Activated naive CD4-positive, alpha-beta T cell treated with anti-CD3 and anti-CD28 coated beads, Interleukin-2, amount 50 U/mL, for 72 hours (primary cell): Measurements from ENCODE around the gene BRI3BP. TPM values are rescaled to one million over a fixed set of nuclear protein-coding genes. Genes with fewer than 3 reads are reported as not detected.
"Not testable (repeated sequence)": the region's sequence is repeated elsewhere in the genome, so short reads cannot be mapped to it uniquely, and the experiment has no call there.

Experiments used
- ATAC-seq, 2 donors: fragments of 150-1000 bp; cut with Tn5 transposase; 2 replicates each; pipeline ENCODE4 v1.10.0; 2021; ENCODE audit warnings: mild to moderate bottlenecking in 2 of 2, moderate library complexity in 2 of 2
- DNase-seq, 2 donors: peaks; one replicate each; pipeline ENCODE4 v3.0.0; 2021 to 2022; ENCODE audit warnings: low spot score in 2 of 2
- H3K27ac Mint-ChIP-seq, 2 donors: one replicate each; pipeline ENCODE4 v1.8.0; 2022; ENCODE audit warnings: mild to moderate bottlenecking in 2 of 2, mixed read lengths in 2 of 2
- H3K36me3 Mint-ChIP-seq, 2 donors: one replicate each; pipeline ENCODE4 v1.8.0; 2022; ENCODE audit warnings: mixed read lengths in 2 of 2
- H3K9me3 Mint-ChIP-seq, 2 donors: one replicate each; pipeline ENCODE4 v1.8.0; 2022; ENCODE audit warnings: mixed read lengths in 2 of 2
- total RNA-seq, 2 donors: library from RNA; stranded (reverse); gene quantifications; one replicate each; pipeline ENCODE4 v1.2.3, GENCODE V29; 2022

BRI3BP gene
- total RNA-seq, 2 donors from 2014 or later, result 9.2 to 28.0 TPM

DNA sequence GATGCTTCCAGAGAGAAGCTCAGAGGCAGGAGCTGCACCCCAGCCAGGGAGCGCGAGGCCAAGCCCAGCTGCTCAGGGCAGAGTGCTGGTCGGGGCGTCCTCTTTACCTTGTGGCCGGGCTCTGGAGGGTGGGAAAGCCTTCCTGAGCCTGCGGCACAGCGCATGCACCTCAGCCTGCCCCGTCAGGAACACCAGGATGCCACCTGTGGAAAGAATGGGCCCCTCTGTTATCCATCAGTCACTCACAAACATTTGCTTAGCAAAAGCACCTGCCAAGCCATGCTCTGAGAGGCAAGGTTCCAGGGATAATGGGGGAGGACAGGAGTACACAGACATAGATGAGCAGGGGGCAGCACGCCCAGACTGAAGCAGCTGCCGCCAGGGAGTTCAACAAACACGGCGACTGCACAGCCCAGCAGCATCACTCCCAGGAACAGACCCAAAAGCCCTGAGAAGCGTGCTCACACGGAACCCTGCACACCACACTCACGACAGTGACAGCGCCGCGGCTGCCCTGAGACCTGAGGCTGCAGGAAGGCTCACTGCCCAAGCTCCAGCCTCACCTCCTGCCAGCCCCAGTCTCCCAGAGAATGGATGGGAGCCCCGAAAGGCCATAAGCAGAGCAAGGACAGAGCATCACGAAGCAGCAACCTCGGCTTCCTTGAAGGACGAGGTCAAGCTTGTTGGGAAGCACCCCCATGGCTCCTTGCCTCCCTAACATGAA is 26.3 kb upstream of the BRI3BP start:
- ATAC-seq (no peak), DNase-seq (no peak)
- peak overlapping the region in 1 of 2 donors; percentile 51 for H3K27ac Mint-ChIP-seq
- H3K9me3 Mint-ChIP-seq, result no peaks in the 10 kb centered on the region
- H3K36me3 Mint-ChIP-seq, result peaks cover 17 to 19% of the 10 kb centered on the region in 2 donors

GRCh38 chr12:124968656-124969055 is 24.8 kb upstream of the BRI3BP start:
- ATAC-seq (no peak), DNase-seq (no peak)
- Mint-ChIP-seq H3K9me3 (no peaks in the 10 kb centered on the region), H3K27ac (no peak overlapping the region), H3K36me3 (peaks cover 11% of the 10 kb centered on the region in 2 donors)

GRCh38 chr12:124970647-124971402 is 22.6 kb upstream of the BRI3BP start:
- H3K9me3 Mint-ChIP-seq, result no peaks in the 10 kb centered on the region
- peak overlapping the region; percentile 23 to 88 for H3K27ac Mint-ChIP-seq
- no peak for DNase-seq
- peaks cover 4 to 6% of the 10 kb centered on the region in 2 donors for H3K36me3 Mint-ChIP-seq
- no peak for ATAC-seq

DNA sequence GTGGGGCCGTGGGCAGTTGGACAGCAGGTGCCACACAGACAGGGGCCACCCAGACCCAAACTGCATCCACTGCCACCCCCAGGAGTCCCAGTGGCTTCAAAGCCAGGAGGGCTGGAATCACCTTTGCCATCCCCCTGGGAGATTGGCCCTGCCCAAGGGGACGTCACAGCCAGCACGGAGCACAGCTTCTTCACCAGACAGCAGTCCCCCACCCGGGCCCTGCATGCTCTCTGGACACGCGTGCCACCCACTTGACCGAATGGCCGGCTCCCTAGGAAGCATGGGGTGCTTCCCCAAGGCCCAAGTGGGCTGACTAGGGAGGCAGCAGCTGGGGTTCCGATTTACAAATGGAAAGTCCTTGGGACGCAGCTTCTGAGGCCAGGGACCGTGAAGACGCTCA is 21.8 kb upstream of the BRI3BP start:
- ATAC-seq (no peak), DNase-seq (no peak)
- H3K9me3 Mint-ChIP-seq, result no peaks in the 10 kb centered on the region
- H3K27ac Mint-ChIP-seq, result no peak overlapping the region
- H3K36me3 Mint-ChIP-seq, result peaks cover 4 to 6% of the 10 kb centered on the region in 2 donors

DNA sequence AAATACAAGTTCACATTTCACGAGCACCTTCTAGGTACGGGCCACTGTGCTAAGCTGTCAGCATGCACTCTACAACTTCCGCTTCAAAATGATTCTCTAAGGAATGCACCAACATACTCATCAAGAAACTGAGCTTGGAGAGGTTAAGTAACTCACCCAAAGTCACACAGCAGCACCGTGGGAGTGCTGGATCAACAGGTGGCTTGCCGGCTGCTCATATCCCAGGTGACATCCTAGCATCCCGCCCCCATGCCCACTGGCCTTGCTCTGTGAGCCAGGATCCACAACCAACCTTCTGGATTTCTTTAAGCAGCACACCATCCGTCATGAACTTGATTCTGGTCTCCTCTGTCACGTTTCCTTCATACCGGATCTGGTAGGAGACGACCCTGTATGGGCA is 21.2 kb upstream of the BRI3BP start:
- ATAC-seq (no peak), DNase-seq (no peak)
- Mint-ChIP-seq H3K36me3 (peaks cover 0 to 6% of the 10 kb centered on the region in 2 donors), H3K9me3 (no peaks in the 10 kb centered on the region), H3K27ac (no peak overlapping the region)

DNA sequence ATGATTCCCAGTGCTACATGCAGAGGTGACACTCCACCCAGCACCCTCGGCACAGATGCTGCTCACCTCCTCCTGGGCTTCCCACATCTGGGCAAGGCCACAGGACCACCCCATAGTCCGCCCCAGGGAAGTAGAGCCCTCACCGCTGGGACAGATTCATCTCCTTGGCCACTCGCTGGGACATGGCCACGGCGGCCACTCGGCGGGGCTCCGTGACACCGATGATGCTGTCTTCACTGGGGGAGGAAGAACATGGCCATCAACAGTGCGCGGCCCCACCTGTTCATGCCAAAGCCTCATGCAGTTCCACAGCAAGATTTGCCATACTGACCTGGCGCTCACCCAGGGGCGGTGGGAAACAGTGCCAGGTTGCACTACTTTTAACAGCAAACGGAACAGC is 18.2 kb upstream of the BRI3BP start:
- Mint-ChIP-seq H3K36me3 (peaks cover 4 to 5% of the 10 kb centered on the region in 2 donors), H3K9me3 (no peaks in the 10 kb centered on the region), H3K27ac (peak overlapping the region; percentile 31 to 36)
- no peak for ATAC-seq
- DNase-seq, result no peak

DNA sequence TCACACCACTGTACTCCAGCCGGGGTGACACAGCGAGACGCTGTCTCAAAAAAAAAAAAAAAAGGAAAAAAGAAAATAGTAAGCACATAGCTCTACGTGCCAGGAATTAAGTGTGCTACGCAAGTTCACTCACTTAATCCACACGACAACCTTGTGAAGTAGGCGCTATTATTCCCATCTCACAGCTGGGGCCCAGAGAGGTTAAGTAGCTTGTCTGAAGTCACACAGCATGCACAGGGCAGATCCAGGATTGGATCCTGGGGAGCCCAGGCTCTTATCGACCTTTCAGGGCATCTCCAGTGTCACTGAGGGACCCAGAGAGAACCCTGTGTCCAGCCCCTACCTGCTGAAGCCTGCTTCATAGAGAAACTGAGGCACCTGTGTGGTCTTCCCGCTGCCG is 16.4 kb upstream of the BRI3BP start:
- H3K9me3 Mint-ChIP-seq, result no peaks in the 10 kb centered on the region
- no peak overlapping the region for H3K27ac Mint-ChIP-seq
- no peak for DNase-seq
- H3K36me3 Mint-ChIP-seq, result peaks cover 6 to 8% of the 10 kb centered on the region in 2 donors
- ATAC-seq, result no peak

GRCh38 chr12:124979568-124979967 is 13.9 kb upstream of the BRI3BP start:
- Mint-ChIP-seq H3K36me3 (peaks cover 8 to 18% of the 10 kb centered on the region in 2 donors), H3K9me3 (no peaks in the 10 kb centered on the region), H3K27ac (no peak overlapping the region)
- DNase-seq, result no peak
- no peak for ATAC-seq

- H3K9me3 Mint-ChIP-seq, result no peaks in the 10 kb centered on the region
- H3K27ac Mint-ChIP-seq, result peak overlapping the region in 1 of 2 donors; percentile 73
- no peak for ATAC-seq
- DNase-seq, result no peak
- H3K36me3 Mint-ChIP-seq, result peaks cover 8 to 18% of the 10 kb centered on the region in 2 donors
Observed at GRCh38 chr12:124980098-124980892, 13.2 kb upstream of the BRI3BP start.

GRCh38 chr12:124986876-124987275 is 6.6 kb upstream of the BRI3BP start:
- DNase-seq, ATAC-seq, H3K9me3 Mint-ChIP-seq, H3K27ac Mint-ChIP-seq: not testable (repeated sequence)
- peaks cover 6 to 29% of the 10 kb centered on the region in 2 donors for H3K36me3 Mint-ChIP-seq

GRCh38 chr12:124992874-124993625 is 395 bp upstream of the BRI3BP start:
- peak overlapping the region; percentile 74 to 92 for H3K27ac Mint-ChIP-seq
- ATAC-seq (peak; percentile 77 to 84), DNase-seq (peak; percentile 82 to 83)
- H3K36me3 Mint-ChIP-seq, result peaks cover 20 to 23% of the 10 kb centered on the region in 2 donors
- H3K9me3 Mint-ChIP-seq, result no peaks in the 10 kb centered on the region

DNA sequence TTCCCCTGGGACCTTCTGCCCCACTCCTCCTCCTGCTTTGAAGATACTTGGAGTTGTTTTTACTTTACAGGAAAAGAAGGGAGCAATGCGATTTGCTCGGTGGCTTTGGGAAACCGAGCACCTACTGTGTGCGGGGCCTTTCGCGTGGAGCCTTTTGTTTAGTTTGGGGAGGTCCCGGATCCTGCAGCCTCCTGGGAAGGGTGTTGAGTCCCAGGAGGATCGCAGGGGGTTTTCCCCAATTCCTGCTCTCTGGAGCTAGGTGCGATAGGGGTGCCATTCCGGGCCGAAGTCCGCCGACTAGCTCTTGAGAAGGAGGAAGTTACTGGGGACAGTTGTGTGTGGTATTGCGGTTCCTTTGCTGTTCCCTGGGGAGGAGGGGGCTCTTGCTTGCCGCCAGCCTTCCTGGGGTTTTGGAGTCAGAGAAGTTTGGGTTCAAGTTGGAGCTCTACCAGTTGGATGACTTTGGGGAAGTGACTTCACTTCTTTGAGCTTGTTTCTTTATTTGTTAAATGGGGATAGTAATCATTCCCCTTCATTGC is 1.1 kb downstream of the BRI3BP start:
- ATAC-seq (no peak), DNase-seq (peak in 1 of 2 donors; percentile 14)
- Mint-ChIP-seq H3K9me3 (no peaks in the 10 kb centered on the region), H3K36me3 (peaks cover 16 to 21% of the 10 kb centered on the region in 2 donors), H3K27ac (peak overlapping the region; percentile 87 to 90)

DNA sequence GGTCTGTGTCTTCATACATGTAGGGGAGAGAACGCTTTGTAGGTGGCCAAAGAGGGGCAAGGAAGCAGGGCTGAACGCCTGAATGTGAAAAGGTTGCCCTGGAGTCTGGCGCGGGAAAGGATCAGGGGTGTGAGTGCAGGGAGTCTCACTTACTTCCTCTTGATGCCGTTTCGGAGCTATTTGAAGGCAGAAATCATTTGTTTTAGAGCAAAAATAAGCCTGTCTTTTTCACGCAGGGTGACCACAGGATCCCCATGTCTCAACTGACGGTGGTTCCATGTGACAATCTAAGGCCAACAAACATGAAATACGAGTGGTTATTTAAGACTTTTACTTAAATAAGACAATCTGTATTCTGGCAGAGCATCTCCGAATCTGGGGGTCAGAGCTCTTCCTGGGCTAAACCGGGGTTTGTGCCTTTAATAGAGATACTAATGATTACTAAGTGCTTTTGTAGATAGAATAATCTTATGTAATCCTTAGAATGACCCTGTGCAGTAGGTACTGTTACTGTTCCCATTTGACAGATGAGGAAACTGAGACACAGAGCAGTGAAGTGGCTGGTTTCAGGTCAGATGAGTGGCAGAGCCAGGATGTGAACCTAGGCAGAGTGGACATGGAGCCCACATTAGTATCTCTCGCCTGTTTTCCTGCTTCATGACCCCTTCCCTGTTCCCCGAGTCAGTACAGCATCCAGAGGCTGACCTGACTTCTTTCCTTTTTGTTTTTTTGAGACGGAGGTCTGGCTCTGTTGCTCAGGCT is 1.9 kb downstream of the BRI3BP start:
- H3K9me3 Mint-ChIP-seq, result no peaks in the 10 kb centered on the region
- peaks cover 16 to 21% of the 10 kb centered on the region in 2 donors for H3K36me3 Mint-ChIP-seq
- ATAC-seq (no peak), DNase-seq (no peak)
- peak overlapping the region; percentile 87 to 90 for H3K27ac Mint-ChIP-seq

- DNase-seq, result no peak
- H3K9me3 Mint-ChIP-seq, result no peaks in the 10 kb centered on the region
- H3K36me3 Mint-ChIP-seq, result peaks cover 11 to 27% of the 10 kb centered on the region in 2 donors
- no peak for ATAC-seq
- no peak overlapping the region for H3K27ac Mint-ChIP-seq
Observed at GRCh38 chr12:124998705-124999104, 5.3 kb downstream of the BRI3BP start.

DNA sequence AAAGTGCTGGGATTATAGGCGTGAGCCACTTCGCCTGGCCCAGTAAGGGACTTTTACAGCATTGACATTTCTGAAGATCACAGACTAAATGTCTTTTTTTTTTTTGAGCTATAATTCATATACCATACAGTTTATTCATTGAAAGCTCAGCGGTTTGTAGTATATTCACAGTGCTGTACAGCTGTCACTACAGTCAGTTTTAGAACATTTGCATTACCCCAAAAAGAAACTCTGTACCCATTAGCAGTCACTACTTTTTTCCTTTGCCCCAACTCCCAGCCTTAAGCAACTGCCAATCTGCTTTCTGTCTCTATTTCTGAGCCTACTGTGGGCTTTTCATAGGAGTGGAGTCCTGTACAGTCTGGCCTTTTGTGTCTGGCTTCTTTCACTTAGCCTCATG is 8.2 kb downstream of the BRI3BP start:
- no peak for ATAC-seq
- no peak for DNase-seq
- Mint-ChIP-seq H3K27ac (no peak overlapping the region), H3K9me3 (no peaks in the 10 kb centered on the region), H3K36me3 (peaks cover 0 to 15% of the 10 kb centered on the region in 2 donors)
